ENCODE measurements around the gene LRP1B.

The LRP1B gene

GRCh38 chr2:140597836-140598235 is 1533.0 kb downstream of the LRP1B start:
- H3K9me3 ChIP-seq (ENCODE audit: insufficient read depth, low read depth, low read length) = no peaks in the 10 kb centered on the region
- no peaks in the 10 kb centered on the region for H3K36me3 ChIP-seq (ENCODE audit: insufficient read depth, low read depth, low read length)
- no peak overlapping the region for H3K4me3 ChIP-seq (ENCODE audit: low read length)
- H3K4me1 ChIP-seq (ENCODE audit: insufficient read depth, low read length) = no peaks in the 10 kb centered on the region
- H3K27ac ChIP-seq (ENCODE audit: low read length) = no peak overlapping the region
- no peaks in the 10 kb centered on the region for H3K27me3 ChIP-seq (ENCODE audit: insufficient read depth, low read length)
- H3K9ac ChIP-seq (ENCODE audit: low read depth, low read length) = no peak overlapping the region

- Histone ChIP-seq H3K9me3 (ENCODE audit: insufficient read depth, low read depth, low read length) (no peaks in the 10 kb centered on the region), H3K27me3 (ENCODE audit: insufficient read depth, low read length) (no peaks in the 10 kb centered on the region), H3K4me3 (ENCODE audit: low read length) (no peak overlapping the region), H3K4me1 (ENCODE audit: insufficient read depth, low read length) (no peaks in the 10 kb centered on the region), H3K9ac (ENCODE audit: low read depth, low read length) (no peak overlapping the region), H3K36me3 (ENCODE audit: insufficient read depth, low read depth, low read length) (no peaks in the 10 kb centered on the region), H3K27ac (ENCODE audit: low read length) (no peak overlapping the region)
Measured at GRCh38 chr2:140597205-140597604, 1533.6 kb downstream of the LRP1B start.

GRCh38 chr2:140596447-140596846 is 1534.4 kb downstream of the LRP1B start:
- H3K36me3 ChIP-seq (ENCODE audit: insufficient read depth, low read depth, low read length) = no peaks in the 10 kb centered on the region
- no peaks in the 10 kb centered on the region for H3K9me3 ChIP-seq (ENCODE audit: insufficient read depth, low read depth, low read length)
- no peaks in the 10 kb centered on the region for H3K4me1 ChIP-seq (ENCODE audit: insufficient read depth, low read length)
- no peak overlapping the region for H3K27ac ChIP-seq (ENCODE audit: low read length)
- no peak overlapping the region for H3K4me3 ChIP-seq (ENCODE audit: low read length)
- no peaks in the 10 kb centered on the region for H3K27me3 ChIP-seq (ENCODE audit: insufficient read depth, low read length)
- no peak overlapping the region for H3K9ac ChIP-seq (ENCODE audit: low read depth, low read length)

GRCh38 chr2:140595107-140595506 is 1535.7 kb downstream of the LRP1B start:
- Histone ChIP-seq H3K36me3 (ENCODE audit: insufficient read depth, low read depth, low read length) (no peaks in the 10 kb centered on the region), H3K4me1 (ENCODE audit: insufficient read depth, low read length) (no peaks in the 10 kb centered on the region), H3K27ac (ENCODE audit: low read length) (no peak overlapping the region), H3K27me3 (ENCODE audit: insufficient read depth, low read length) (no peaks in the 10 kb centered on the region), H3K9me3 (ENCODE audit: insufficient read depth, low read depth, low read length) (no peaks in the 10 kb centered on the region), H3K9ac (ENCODE audit: low read depth, low read length) (no peak overlapping the region), H3K4me3 (ENCODE audit: low read length) (no peak overlapping the region)

- Histone ChIP-seq H3K36me3 (ENCODE audit: insufficient read depth, low read depth, low read length) (no peaks in the 10 kb centered on the region), H3K9me3 (ENCODE audit: insufficient read depth, low read depth, low read length) (no peaks in the 10 kb centered on the region), H3K9ac (ENCODE audit: low read depth, low read length) (no peak overlapping the region), H3K27me3 (ENCODE audit: insufficient read depth, low read length) (no peaks in the 10 kb centered on the region), H3K4me3 (ENCODE audit: low read length) (no peak overlapping the region), H3K4me1 (ENCODE audit: insufficient read depth, low read length) (no peaks in the 10 kb centered on the region), H3K27ac (ENCODE audit: low read length) (no peak overlapping the region)
Measured at GRCh38 chr2:140593132-140593531, 1537.7 kb downstream of the LRP1B start.

- Histone ChIP-seq H3K4me3 (ENCODE audit: low read length) (no peak overlapping the region), H3K27ac (ENCODE audit: low read length) (no peak overlapping the region), H3K9me3 (ENCODE audit: insufficient read depth, low read depth, low read length) (no peaks in the 10 kb centered on the region), H3K4me1 (ENCODE audit: insufficient read depth, low read length) (no peaks in the 10 kb centered on the region), H3K9ac (ENCODE audit: low read depth, low read length) (no peak overlapping the region), H3K27me3 (ENCODE audit: insufficient read depth, low read length) (no peaks in the 10 kb centered on the region), H3K36me3 (ENCODE audit: insufficient read depth, low read depth, low read length) (no peaks in the 10 kb centered on the region)
Measured at GRCh38 chr2:140589696-140590095, 1541.1 kb downstream of the LRP1B start.

- Histone ChIP-seq H3K36me3 (ENCODE audit: insufficient read depth, low read depth, low read length) (no peaks in the 10 kb centered on the region), H3K4me3 (ENCODE audit: low read length) (no peak overlapping the region), H3K9me3 (ENCODE audit: insufficient read depth, low read depth, low read length) (no peaks in the 10 kb centered on the region), H3K27ac (ENCODE audit: low read length) (no peak overlapping the region), H3K27me3 (ENCODE audit: insufficient read depth, low read length) (no peaks in the 10 kb centered on the region), H3K9ac (ENCODE audit: low read depth, low read length) (no peak overlapping the region), H3K4me1 (ENCODE audit: insufficient read depth, low read length) (no peaks in the 10 kb centered on the region)
Measured at GRCh38 chr2:140589273-140589672, 1541.5 kb downstream of the LRP1B start.

- Histone ChIP-seq H3K27ac (ENCODE audit: low read length) (no peak overlapping the region), H3K4me1 (ENCODE audit: insufficient read depth, low read length) (no peaks in the 10 kb centered on the region), H3K27me3 (ENCODE audit: insufficient read depth, low read length) (no peaks in the 10 kb centered on the region), H3K9me3 (ENCODE audit: insufficient read depth, low read depth, low read length) (no peaks in the 10 kb centered on the region), H3K36me3 (ENCODE audit: insufficient read depth, low read depth, low read length) (no peaks in the 10 kb centered on the region), H3K4me3 (ENCODE audit: low read length) (no peak overlapping the region), H3K9ac (ENCODE audit: low read depth, low read length) (no peak overlapping the region)
Measured at GRCh38 chr2:140586379-140586778, 1544.4 kb downstream of the LRP1B start.

GRCh38 chr2:140585016-140585415 is 1545.8 kb downstream of the LRP1B start:
- H3K9ac ChIP-seq (ENCODE audit: low read depth, low read length) = no peak overlapping the region
- no peaks in the 10 kb centered on the region for H3K9me3 ChIP-seq (ENCODE audit: insufficient read depth, low read depth, low read length)
- no peak overlapping the region for H3K4me3 ChIP-seq (ENCODE audit: low read length)
- H3K27me3 ChIP-seq (ENCODE audit: insufficient read depth, low read length) = no peaks in the 10 kb centered on the region
- no peaks in the 10 kb centered on the region for H3K4me1 ChIP-seq (ENCODE audit: insufficient read depth, low read length)
- H3K36me3 ChIP-seq (ENCODE audit: insufficient read depth, low read depth, low read length) = no peaks in the 10 kb centered on the region
- H3K27ac ChIP-seq (ENCODE audit: low read length) = no peak overlapping the region

GRCh38 chr2:140584471-140584870 is 1546.3 kb downstream of the LRP1B start:
- Histone ChIP-seq H3K4me1 (ENCODE audit: insufficient read depth, low read length) (no peaks in the 10 kb centered on the region), H3K27ac (ENCODE audit: low read length) (no peak overlapping the region), H3K9me3 (ENCODE audit: insufficient read depth, low read depth, low read length) (no peaks in the 10 kb centered on the region), H3K4me3 (ENCODE audit: low read length) (no peak overlapping the region), H3K27me3 (ENCODE audit: insufficient read depth, low read length) (no peaks in the 10 kb centered on the region), H3K36me3 (ENCODE audit: insufficient read depth, low read depth, low read length) (no peaks in the 10 kb centered on the region), H3K9ac (ENCODE audit: low read depth, low read length) (no peak overlapping the region)

- no peak overlapping the region for H3K27ac ChIP-seq (ENCODE audit: low read length)
- H3K36me3 ChIP-seq (ENCODE audit: insufficient read depth, low read depth, low read length) = no peaks in the 10 kb centered on the region
- H3K4me1 ChIP-seq (ENCODE audit: insufficient read depth, low read length) = no peaks in the 10 kb centered on the region
- H3K9ac ChIP-seq (ENCODE audit: low read depth, low read length) = no peak overlapping the region
- H3K4me3 ChIP-seq (ENCODE audit: low read length) = no peak overlapping the region
- H3K9me3 ChIP-seq (ENCODE audit: insufficient read depth, low read depth, low read length) = no peaks in the 10 kb centered on the region
- no peaks in the 10 kb centered on the region for H3K27me3 ChIP-seq (ENCODE audit: insufficient read depth, low read length)
Measured at GRCh38 chr2:140580532-140581151, 1550.2 kb downstream of the LRP1B start.

GRCh38 chr2:140577453-140577852 is 1553.4 kb downstream of the LRP1B start:
- H3K9me3 ChIP-seq (ENCODE audit: insufficient read depth, low read depth, low read length) = no peaks in the 10 kb centered on the region
- no peak overlapping the region for H3K27ac ChIP-seq (ENCODE audit: low read length)
- H3K4me1 ChIP-seq (ENCODE audit: insufficient read depth, low read length) = no peaks in the 10 kb centered on the region

More at GRCh38 chr2:140577453-140577852, 1553.4 kb downstream of the LRP1B start:
- Histone ChIP-seq H3K9ac (ENCODE audit: low read depth, low read length) (no peak overlapping the region), H3K36me3 (ENCODE audit: insufficient read depth, low read depth, low read length) (no peaks in the 10 kb centered on the region), H3K27me3 (ENCODE audit: insufficient read depth, low read length) (no peaks in the 10 kb centered on the region), H3K4me3 (ENCODE audit: low read length) (no peak overlapping the region)
